HG02759 (cell line): ENCODE results near the gene NXPH4.
A peak's percentile ranks its signal among the peaks of the same experiment; 100 is the strongest.

Source experiments
- ATAC-seq: cut with Tn5 transposase; IDR thresholded peaks from one replicate; pipeline ENCODE4 v1.9.1; 2021; ENCODE audit warnings: mild to moderate bottlenecking, moderate library complexity; ENCODE audit not compliant: unreplicated experiment

Gene NXPH4

DNA sequence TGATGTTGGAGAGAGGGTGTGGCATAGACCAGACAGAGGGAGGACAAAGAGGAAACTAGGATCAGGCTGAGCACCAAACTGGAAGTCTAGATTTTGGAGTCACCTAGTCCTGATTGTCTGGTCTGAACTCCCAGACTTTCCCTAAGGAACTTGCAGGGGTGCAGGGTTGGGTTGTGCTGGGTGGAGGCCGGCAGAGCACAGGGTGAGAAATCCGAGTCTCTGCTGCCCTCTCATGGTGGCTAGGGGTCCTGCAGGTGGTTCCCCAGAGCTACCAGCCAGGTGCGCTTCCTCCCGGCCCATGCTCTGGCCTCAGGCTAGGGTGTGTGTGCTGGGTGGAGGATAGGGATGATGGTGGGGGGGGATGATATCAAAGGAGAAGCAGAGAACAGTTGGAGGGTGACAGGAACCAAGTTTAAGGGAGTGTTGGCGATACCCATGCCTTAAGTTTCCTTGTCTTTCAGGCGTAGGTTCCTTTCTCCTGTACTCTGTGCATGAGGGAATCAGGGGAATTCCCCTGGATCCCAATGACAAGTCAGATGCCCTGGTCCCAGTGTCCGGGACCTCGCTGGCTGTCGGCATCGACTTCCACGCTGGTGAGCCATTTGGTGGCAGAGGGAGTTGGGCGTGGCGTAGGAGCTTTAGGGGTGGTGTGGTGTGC lies 33.5 kb upstream of the NXPH4 start:
- ATAC-seq, result peak; percentile 88

DNA sequence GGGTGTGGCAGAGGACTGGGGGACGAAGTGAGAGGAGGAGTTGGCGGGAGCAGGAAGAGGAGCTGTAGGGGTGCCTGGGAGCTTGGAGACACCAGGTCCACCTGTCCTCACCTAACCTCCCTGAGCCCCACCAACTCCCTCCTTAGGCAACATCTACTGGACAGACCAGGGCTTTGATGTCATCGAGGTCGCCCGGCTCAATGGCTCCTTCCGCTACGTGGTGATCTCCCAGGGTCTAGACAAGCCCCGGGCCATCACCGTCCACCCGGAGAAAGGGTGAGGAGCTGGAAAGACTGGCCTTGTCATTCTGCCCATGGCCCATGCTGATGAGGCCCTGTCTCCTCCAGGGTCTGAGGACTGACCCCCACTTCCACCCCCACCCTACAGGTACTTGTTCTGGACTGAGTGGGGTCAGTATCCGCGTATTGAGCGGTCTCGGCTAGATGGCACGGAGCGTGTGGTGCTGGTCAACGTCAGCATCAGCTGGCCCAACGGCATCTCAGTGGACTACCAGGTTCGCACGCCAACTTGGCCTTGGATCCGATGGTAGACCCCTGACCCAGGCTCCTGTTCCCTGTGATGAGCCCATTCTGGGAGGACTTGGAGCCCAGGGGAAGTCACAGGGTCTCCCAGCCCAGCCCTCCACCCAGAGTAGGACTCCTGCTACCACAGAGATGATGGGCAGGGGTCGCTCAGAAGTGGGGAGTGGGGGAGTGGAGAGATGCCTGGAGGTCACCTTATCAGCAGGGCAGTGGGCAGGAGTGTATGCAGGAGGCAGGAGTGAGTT lies 32.5 kb upstream of the NXPH4 start:
- ATAC-seq, result no peak

DNA sequence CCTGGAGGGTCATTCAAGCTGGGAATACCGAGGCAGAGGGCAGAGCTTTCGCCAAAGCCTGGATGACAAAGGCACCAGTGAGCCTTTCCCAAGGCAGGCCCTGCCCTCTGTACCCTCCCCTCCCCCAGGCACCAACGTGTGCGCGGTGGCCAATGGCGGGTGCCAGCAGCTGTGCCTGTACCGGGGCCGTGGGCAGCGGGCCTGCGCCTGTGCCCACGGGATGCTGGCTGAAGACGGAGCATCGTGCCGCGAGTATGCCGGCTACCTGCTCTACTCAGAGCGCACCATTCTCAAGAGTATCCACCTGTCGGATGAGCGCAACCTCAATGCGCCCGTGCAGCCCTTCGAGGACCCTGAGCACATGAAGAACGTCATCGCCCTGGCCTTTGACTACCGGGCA lies 31.2 kb upstream of the NXPH4 start:
- ATAC-seq, result no peak

DNA sequence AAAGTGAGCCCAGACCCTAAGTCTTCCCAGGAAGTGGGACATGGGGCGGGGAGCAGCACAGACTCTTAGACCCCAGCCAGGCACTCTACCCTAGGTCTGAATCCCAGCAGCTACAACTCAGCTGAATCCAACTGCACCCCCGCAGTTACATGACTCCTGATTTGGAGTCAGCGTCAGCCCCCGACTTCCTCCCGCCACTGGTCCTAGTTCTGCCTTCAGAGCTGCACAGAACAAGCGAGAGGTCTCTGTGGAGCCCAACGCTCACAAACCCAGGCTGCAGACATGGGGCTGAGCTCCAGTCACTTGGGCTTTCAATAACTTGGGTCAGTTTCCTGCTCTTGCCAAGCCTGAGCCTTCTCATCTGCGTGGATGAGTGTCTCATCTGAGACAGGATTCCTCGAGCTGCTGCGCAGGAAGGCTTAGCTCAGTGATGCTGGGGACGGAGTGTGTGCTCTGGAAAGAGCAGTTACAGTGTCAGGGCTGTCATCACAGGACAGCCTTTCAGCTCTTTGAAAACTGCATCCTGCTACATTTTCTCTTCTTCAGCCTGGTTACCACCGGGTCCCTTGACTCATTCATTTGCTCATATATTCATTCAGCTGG lies 30.6 kb upstream of the NXPH4 start:
- no peak for ATAC-seq

DNA sequence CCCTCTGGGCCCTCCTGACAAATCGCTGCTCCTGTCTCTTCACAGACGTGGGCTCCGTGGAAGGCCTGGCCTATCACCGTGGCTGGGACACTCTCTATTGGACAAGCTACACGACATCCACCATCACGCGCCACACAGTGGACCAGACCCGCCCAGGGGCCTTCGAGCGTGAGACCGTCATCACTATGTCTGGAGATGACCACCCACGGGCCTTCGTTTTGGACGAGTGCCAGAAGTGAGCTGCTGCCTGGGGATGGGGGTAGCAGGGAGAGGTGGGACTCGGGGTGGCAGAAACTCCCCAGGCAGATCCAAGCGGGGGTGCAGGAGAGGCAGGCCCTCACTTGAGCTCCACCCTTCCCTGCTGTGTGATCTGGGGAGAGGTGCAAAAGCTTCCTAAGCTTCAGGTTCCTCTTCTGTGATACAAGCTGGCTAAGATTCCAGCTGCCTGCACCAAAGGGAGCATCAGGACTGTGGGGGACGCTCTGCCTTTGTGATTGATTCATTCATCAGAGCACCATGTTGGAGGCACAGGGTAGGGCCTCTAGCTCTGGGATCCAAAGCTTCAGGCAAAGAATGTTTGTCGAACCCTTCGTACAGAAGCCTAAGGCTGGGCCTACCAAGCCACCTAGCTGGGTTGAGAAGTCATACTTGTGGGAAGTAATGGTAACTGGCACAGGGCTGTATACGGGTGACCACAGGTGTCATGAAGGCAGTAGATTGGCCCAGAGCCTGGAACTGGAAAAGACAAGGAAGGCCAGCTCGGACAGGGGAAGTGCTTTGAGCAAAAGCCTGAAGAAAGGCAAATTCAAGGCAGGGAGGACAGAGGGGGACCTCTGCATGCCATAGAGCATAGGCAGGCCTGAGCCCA lies 29.1 kb upstream of the NXPH4 start:
- no peak for ATAC-seq

DNA sequence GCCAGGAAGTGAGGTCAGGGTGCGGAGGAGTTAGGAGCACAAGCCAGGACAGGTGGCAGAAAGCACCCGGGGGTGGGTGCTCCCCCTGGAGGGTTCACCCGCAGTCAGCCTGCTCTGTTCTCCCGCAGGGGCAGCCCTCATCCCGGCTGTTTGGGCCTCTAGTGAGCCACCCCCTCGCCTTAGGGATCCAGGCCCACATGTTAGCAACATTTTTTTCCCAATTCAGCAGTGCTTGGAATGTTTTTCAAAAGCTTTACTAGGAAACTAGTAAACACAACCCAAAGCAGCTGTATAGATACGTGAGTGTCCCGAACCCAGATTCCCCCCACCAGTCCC lies 28.5 kb upstream of the NXPH4 start:
- ATAC-seq, result no peak

DNA sequence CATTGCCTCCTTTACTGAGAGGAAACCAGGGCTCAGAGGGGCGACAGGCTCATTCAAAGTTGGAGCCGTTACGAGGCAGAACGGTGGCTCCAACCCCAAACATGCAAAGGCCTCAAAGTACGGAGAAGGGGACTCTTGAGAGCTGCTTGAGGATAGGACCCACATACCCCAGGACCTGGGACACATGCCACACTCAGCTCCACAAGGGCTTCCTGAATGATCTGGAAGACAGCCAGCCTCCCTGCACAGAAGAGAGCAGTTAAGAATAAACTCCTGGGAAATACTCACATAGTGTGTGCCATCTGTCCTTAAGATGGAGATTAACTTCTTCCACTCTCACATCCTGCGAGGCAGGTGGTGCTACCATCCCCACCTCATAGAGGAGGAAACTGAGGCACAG lies 26.6 kb upstream of the NXPH4 start:
- ATAC-seq, result no peak

DNA sequence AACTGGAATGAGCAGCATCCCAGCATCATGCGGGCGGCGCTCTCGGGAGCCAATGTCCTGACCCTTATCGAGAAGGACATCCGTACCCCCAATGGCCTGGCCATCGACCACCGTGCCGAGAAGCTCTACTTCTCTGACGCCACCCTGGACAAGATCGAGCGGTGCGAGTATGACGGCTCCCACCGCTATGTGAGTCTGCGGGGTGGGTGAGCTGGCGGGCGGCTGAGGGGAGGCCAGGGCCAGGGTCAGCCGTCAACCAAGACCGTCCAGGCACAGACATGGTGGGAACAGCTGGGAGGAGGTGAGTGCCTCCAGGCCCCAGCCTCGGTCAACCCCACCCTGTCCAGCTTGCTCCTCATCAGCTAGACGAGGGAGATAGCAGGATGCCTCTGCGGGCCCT lies 25.8 kb upstream of the NXPH4 start:
- no peak for ATAC-seq

DNA sequence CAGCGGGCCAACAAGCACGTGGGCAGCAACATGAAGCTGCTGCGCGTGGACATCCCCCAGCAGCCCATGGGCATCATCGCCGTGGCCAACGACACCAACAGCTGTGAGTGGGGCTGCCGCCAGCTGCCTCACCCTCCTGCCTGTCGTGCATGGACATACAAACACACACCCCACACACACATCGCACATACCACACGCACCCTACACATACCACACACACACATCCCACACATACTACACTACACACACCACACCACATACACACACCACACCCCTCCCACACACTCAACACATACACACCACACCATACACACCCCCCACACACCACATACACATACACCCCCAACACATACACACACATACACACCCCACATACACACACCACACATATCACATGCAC lies 25.2 kb upstream of the NXPH4 start:
- no peak for ATAC-seq

DNA sequence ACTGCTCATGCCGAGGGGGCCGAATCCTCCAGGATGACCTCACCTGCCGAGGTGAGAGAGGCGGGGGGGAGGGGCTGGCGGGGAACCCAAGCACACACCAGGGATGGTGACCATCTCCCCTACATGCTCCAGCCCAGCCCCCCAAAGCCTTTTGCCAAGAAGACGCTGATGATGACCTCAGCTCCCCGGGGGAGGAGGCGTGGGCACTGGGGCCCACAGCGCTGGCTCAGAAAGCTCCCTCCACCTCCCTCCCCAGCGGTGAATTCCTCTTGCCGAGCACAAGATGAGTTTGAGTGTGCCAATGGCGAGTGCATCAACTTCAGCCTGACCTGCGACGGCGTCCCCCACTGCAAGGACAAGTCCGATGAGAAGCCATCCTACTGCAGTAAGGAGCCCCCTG lies 23.7 kb upstream of the NXPH4 start:
- ATAC-seq, result no peak

DNA sequence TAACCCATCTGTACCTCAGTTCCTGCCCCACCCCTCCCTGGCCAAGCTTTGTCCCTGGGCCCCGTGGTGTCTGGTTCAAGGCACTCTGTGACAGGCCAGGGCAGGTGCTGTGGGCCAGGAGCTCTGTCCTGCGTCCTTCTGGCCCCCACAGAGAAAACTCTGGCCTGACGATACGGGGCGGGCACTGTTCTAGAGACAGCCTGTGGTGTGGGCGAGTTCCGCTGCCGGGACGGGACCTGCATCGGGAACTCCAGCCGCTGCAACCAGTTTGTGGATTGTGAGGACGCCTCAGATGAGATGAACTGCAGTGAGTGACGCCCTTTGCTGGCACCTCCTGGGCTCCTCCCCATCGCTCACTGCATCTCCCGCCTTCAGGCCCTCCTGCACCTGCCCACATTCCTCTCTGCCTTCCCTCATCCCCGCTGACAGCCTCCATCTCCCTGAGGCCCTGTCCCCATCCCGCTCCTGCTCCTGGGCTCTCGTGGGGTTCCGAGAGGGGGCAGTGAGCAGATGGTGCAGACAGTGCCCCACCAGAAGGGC lies 22.8 kb upstream of the NXPH4 start:
- no peak for ATAC-seq

DNA sequence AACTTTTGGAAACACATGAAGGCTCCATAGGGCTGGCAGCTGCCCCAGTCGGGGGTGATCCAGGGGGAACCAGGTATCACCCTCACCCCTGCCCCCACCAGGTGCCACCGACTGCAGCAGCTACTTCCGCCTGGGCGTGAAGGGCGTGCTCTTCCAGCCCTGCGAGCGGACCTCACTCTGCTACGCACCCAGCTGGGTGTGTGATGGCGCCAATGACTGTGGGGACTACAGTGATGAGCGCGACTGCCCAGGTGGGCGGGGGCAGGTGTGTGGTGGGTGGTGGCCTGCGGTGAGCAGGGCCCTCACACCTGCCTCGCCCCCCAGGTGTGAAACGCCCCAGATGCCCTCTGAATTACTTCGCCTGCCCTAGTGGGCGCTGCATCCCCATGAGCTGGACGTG lies 22.3 kb upstream of the NXPH4 start:
- ATAC-seq, result no peak

DNA sequence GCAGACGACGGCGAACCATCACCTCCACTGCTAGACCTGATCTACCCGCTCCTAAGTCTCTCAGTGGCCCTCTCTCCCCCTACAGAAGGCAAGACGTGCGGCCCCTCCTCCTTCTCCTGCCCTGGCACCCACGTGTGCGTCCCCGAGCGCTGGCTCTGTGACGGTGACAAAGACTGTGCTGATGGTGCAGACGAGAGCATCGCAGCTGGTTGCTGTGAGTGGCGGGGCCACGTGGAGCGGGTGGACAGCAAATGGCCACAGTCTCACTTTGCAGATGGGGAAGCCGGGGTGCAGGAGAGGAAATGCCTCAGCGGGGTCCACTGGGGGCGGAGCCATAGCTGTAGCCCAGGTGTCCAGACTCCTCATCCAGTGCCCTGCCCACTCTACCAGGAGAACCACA lies 21.4 kb upstream of the NXPH4 start:
- ATAC-seq, result no peak

DNA sequence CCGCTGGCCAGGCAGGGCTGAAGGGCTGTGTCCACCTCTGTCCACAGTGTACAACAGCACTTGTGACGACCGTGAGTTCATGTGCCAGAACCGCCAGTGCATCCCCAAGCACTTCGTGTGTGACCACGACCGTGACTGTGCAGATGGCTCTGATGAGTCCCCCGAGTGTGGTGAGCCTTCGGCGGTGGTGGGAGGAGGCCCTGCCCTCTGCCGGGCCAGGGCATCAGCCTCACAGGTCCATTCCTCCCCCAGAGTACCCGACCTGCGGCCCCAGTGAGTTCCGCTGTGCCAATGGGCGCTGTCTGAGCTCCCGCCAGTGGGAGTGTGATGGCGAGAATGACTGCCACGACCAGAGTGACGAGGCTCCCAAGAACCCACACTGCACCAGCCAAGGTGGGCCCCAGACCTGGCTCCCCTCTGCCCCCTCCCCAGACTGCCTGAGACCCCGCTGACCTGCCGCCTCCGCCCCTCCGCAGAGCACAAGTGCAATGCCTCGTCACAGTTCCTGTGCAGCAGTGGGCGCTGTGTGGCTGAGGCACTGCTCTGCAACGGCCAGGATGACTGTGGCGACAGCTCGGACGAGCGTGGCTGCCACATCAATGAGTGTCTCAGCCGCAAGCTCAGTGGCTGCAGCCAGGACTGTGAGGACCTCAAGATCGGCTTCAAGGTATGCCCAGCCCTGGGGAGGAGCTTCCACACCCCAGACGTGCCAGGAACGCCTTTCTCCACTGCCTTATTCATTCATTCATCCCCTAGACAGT lies 20.8 kb upstream of the NXPH4 start:
- no peak for ATAC-seq

DNA sequence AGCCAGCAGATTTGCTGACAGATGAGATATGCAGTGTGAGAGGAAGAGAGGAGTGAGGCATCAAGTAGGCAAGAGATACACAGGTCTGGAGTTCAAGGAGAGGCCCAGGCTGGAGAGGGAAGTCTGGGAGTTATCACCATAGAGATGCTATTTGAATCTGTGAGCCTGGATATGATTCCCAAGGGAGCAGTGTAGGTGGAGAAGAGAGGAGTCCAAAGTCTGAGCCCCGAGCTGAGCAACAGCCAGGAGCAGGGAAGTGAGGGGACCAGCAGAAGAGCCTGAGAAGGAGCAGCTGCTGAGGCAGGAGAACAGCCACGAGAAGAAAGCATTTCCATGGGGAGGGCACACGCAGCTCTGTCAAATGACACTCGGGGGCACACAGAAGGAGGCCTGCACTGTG lies 20.2 kb upstream of the NXPH4 start:
- ATAC-seq, result no peak

DNA sequence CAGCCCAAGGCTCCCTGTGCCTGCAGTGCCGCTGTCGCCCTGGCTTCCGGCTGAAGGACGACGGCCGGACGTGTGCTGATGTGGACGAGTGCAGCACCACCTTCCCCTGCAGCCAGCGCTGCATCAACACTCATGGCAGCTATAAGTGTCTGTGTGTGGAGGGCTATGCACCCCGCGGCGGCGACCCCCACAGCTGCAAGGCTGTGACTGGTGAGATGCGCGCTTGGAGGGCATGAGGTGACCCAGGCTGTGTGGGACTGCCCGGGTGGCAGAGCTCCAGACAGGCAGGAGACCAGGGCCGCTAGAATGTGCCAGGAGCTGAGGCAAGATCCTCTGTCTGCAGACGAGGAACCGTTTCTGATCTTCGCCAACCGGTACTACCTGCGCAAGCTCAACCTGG lies 19.6 kb upstream of the NXPH4 start:
- no peak for ATAC-seq

DNA sequence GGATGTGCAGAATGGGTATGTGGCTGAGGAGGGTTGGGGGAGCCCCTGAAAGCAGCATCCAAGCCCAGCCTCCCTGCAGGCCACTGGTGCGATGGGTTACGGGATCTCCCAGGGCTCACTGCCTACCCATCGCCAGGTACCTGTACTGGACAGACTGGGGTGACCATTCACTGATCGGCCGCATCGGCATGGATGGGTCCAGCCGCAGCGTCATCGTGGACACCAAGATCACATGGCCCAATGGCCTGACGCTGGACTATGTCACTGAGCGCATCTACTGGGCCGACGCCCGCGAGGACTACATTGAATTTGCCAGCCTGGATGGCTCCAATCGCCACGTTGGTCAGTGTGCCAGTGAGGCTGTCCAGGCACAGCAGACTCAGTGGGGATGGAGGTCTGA lies 18.3 kb upstream of the NXPH4 start:
- no peak for ATAC-seq

DNA sequence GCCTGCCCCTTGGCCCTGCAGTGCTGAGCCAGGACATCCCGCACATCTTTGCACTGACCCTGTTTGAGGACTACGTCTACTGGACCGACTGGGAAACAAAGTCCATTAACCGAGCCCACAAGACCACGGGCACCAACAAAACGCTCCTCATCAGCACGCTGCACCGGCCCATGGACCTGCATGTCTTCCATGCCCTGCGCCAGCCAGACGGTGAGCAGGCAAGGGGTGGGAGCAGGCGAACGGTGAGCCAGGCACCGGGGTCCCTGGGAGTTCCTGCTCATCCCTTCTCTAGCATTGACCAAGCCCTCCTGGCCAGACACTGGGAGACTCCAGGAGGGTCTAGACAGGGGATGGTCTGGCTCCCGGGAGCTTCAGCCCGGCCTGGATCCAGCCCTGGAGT lies 17.4 kb upstream of the NXPH4 start:
- no peak for ATAC-seq

DNA sequence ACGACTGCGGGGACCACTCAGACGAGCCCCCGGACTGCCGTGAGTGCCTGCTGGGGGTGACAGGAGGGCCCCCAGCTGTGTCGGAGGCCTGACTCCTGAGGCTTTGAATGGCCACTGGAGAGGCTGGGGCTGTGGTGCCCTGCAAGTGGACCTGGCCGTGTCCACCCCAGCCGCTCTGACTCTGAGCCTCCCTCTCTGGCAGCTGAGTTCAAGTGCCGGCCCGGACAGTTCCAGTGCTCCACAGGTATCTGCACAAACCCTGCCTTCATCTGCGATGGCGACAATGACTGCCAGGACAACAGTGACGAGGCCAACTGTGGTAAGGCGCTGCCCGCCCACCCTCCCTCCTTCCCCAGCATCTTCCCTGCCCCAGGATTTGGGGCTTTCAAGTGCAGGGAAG lies 16.1 kb upstream of the NXPH4 start:
- no peak for ATAC-seq

DNA sequence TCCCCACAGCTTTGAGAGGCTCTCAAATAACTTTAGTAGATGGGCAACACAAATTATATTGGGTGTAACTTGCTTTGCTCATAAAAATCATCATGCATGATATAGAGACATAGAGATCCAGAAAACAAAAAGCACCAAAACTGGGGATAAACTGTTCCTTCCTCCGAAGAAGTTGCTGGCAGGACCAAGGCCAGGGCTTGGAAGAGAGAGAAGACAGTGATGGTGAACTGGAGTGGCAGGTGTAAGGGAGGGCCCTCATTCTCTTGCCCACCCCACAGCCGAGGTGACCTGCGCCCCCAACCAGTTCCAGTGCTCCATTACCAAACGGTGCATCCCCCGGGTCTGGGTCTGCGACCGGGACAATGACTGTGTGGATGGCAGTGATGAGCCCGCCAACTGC lies 15.4 kb upstream of the NXPH4 start:
- no peak for ATAC-seq

DNA sequence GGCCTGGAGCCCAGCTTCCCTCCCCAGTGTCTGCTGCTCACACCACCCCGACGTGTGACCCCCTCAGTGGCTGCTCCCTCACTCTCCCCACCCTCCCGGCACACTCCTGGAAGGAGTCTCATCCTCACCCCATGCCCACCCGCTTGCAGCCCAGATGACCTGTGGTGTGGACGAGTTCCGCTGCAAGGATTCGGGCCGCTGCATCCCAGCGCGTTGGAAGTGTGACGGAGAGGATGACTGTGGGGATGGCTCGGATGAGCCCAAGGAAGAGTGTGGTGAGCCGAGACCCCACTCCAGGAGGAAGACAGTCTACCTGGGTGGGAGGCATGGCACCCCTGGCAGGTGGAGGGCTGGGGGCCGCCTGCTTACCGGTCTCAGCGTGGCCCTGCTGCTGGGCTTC lies 15.0 kb upstream of the NXPH4 start:
- ATAC-seq, result no peak
